Retinal pigment epithelial cell (primary cell): Measurements from ENCODE around the gene KLF11.

Source experiments
- DNase-seq: peaks from one replicate; pipeline ENCODE4 v3.0.0-alpha.2; 2010; ENCODE audit warnings: low read depth
- H3K4me3 ChIP-seq: 2 replicates; pipeline ENCODE4 v1.5.1; 2011; ENCODE audit warnings: mild to moderate bottlenecking, low read length, control low read depth, moderate library complexity
- CTCF ChIP-seq: conservative IDR thresholded peaks from 2 replicates; pipeline ENCODE4 v1.5.1; 2011; ENCODE audit warnings: low read depth, low read length, control low read depth, inconsistent platforms

Gene KLF11

GRCh38 chr2:10065773-10066055, 22.4 kb downstream of the KLF11 start:
- DNase-seq: no peak
- H3K4me3 ChIP-seq: no peak overlapping the region
- TF ChIP-seq CTCF: no peak

- H3K4me3 ChIP-seq: no peak overlapping the region
- TF ChIP-seq CTCF: no peak
- DNase-seq: no peak
Measured at GRCh38 chr2:10067330-10067729, 24.0 kb downstream of the KLF11 start.

GRCh38 chr2:10067881-10068280, 24.5 kb downstream of the KLF11 start:
- no peak for TF ChIP-seq CTCF
- no peak for DNase-seq

GRCh38 chr2:10071176-10071575, 27.8 kb downstream of the KLF11 start:
- DNase-seq: no peak
- no peak overlapping the region for H3K4me3 ChIP-seq
- no peak for TF ChIP-seq CTCF

More at GRCh38 chr2:10067881-10068280, 24.5 kb downstream of the KLF11 start:
- no peak overlapping the region for H3K4me3 ChIP-seq

GRCh38 chr2:10071595-10071994, 28.2 kb downstream of the KLF11 start:
- no peak for TF ChIP-seq CTCF
- no peak for DNase-seq
- H3K4me3 ChIP-seq: no peak overlapping the region

GRCh38 chr2:10072656-10073480, 29.5 kb downstream of the KLF11 start:
- peak; percentile 43 for DNase-seq
- H3K4me3 ChIP-seq: no peak overlapping the region
- peak; percentile 93 for TF ChIP-seq CTCF

GRCh38 chr2:10073706-10074105, 30.4 kb downstream of the KLF11 start:
- H3K4me3 ChIP-seq: no peak overlapping the region
- DNase-seq: no peak
- no peak for TF ChIP-seq CTCF
